ENCODE results near the gene TNFRSF4.

GRCh38 chr1:1206966-1207531, 6.9 kb downstream of the TNFRSF4 start:
- TF ChIP-seq, protein P1, sequence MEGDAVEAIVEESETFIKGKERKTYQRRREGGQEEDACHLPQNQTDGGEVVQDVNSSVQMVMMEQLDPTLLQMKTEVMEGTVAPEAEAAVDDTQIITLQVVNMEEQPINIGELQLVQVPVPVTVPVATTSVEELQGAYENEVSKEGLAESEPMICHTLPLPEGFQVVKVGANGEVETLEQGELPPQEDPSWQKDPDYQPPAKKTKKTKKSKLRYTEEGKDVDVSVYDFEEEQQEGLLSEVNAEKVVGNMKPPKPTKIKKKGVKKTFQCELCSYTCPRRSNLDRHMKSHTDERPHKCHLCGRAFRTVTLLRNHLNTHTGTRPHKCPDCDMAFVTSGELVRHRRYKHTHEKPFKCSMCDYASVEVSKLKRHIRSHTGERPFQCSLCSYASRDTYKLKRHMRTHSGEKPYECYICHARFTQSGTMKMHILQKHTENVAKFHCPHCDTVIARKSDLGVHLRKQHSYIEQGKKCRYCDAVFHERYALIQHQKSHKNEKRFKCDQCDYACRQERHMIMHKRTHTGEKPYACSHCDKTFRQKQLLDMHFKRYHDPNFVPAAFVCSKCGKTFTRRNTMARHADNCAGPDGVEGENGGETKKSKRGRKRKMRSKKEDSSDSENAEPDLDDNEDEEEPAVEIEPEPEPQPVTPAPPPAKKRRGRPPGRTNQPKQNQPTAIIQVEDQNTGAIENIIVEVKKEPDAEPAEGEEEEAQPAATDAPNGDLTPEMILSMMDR (IDR thresholded peaks at IDR 0.05): no peak
- TF ChIP-seq POLR2A (IDR thresholded peaks at IDR 0.05): no peak
